HepG2 (cell line): ENCODE results near the gene PXDC1. TPM values are rescaled to one million over a fixed set of nuclear protein-coding genes. Genes with fewer than 3 reads are reported as not detected.
A peak's percentile ranks its signal among the peaks of the same experiment; 100 is the strongest.

Experiments used
- CAMTA2 ChIP-seq: sonication (generic); formaldehyde crosslinking; IDR thresholded peaks from 2 replicates; pipeline ENCODE4 v1.4.0; 2020; ENCODE audit warnings: mild to moderate bottlenecking, missing genetic modification reagents, borderline replicate concordance
- ELF1 ChIP-seq: sonication (generic); formaldehyde crosslinking; IDR thresholded peaks from 2 replicates; pipeline ENCODE4 v1.4.0; 2020; ENCODE audit warnings: missing genetic modification reagents
- ERF ChIP-seq: IDR thresholded peaks from 2 replicates; pipeline ENCODE4 v1.6.1; 2018; ENCODE audit warnings: missing biosample characterization, missing genetic modification reagents
- HNRNPL ChIP-seq: fragments of 200-400 bp; formaldehyde crosslinking; IDR thresholded peaks from 2 replicates; pipeline ENCODE4 v1.6.1; 2017; ENCODE audit warnings: mild to moderate bottlenecking, low read depth, low read length
- MEIS1 ChIP-seq: sonication (generic); formaldehyde crosslinking; IDR thresholded peaks from 2 replicates; pipeline ENCODE4 v1.9.0; 2021; ENCODE audit warnings: mild to moderate bottlenecking, missing genetic modification reagents, moderate library complexity, borderline replicate concordance
- NFE2L2 ChIP-seq: fragments of 150-350 bp; IDR thresholded peaks from 2 replicates; pipeline ENCODE4 v1.6.1; 2014; ENCODE audit warnings: low read length
- SKI ChIP-seq: fragments of 450-650 bp; IDR thresholded peaks from one replicate; pipeline ENCODE4 v1.6.1; 2018; ENCODE audit warnings: mild to moderate bottlenecking; ENCODE audit not compliant: partially characterized antibody
- SP140L ChIP-seq: sonication (generic); formaldehyde crosslinking; IDR thresholded peaks from 2 replicates; pipeline ENCODE4 v1.4.0; 2020; ENCODE audit warnings: missing genetic modification reagents, borderline replicate concordance
- SSRP1 ChIP-seq: IDR thresholded peaks from 2 replicates; pipeline ENCODE4 v1.6.1; 2016; ENCODE audit warnings: control low read depth
- ZMYM3 ChIP-seq: sonication (generic); formaldehyde crosslinking; IDR thresholded peaks from 2 replicates; pipeline ENCODE4 v1.5.1; 2020; ENCODE audit warnings: mild to moderate bottlenecking, missing genetic modification reagents
- ZNF124 ChIP-seq: sonication (generic); formaldehyde crosslinking; IDR thresholded peaks from 2 replicates; pipeline ENCODE4 v1.4.0; 2020; ENCODE audit warnings: missing genetic modification reagents
- ZNF354B ChIP-seq: sonication (generic); formaldehyde crosslinking; IDR thresholded peaks from 2 replicates; pipeline ENCODE4 v1.8.0; 2022; ENCODE audit warnings: mild to moderate bottlenecking, missing genetic modification reagents
- ZNF775 ChIP-seq: sonication (generic); formaldehyde crosslinking; IDR thresholded peaks from 2 replicates; pipeline ENCODE4 v1.4.0; 2020; ENCODE audit warnings: missing genetic modification reagents, mild to moderate bottlenecking, moderate library complexity, borderline replicate concordance
- ZSCAN30 ChIP-seq: sonication (generic); formaldehyde crosslinking; IDR thresholded peaks from 2 replicates; pipeline ENCODE4 v1.5.0; 2020; ENCODE audit warnings: mild to moderate bottlenecking, missing genetic modification reagents
- polyA plus RNA-seq, 8 experiments: library from polyadenylated mRNA; depleted of rRNA in 3 of 8; stranded (reverse) in 7 of 8; unstranded in 1 of 8; fragments of >200 nt; fragmentation: Illumina TruSeq in 4 of 8; extraction: Trizol in 4 of 8; gene quantifications; 2 replicates each; pipeline versions ENCODE4 v1.2.1 to v1.2.3, GENCODE V29; 2011 to 2016; ENCODE audit warnings: low read depth in 4 of 8, missing spikeins in 1 of 8, mixed read lengths in 1 of 8; ENCODE audit not compliant: insufficient read depth in 1 of 8
- total RNA-seq, 5 experiments: library from RNA; depleted of rRNA; stranded (reverse); fragments of >200 nt; fragmentation: Illumina TruSeq; extraction: Trizol; gene quantifications; 2 replicates each; pipeline ENCODE4 v1.2.3, GENCODE V29; 2016; ENCODE audit warnings: low read depth in 1 of 5
- TF ChIP-seq, protein P1 (sequence below): IDR thresholded peaks from 2 replicates; pipeline ENCODE4 v1.6.1; 2016; ENCODE audit warnings: low read depth, missing genetic modification reagents, missing compliant biosample characterization
- TF ChIP-seq, protein P2 (sequence below): fragments of 450-650 bp; IDR thresholded peaks from 2 replicates; pipeline ENCODE4 v1.6.1; 2017; ENCODE audit warnings: mild to moderate bottlenecking
- TF ChIP-seq, protein P3 (sequence below): fragments of 450-650 bp; IDR thresholded peaks from 2 replicates; pipeline ENCODE4 v1.6.1; 2016
- TF ChIP-seq, protein P4 (sequence below): sonication (generic); formaldehyde crosslinking; IDR thresholded peaks from 2 replicates; pipeline ENCODE4 v1.9.0; 2021; ENCODE audit warnings: missing genetic modification reagents, mild to moderate bottlenecking, borderline replicate concordance

PXDC1 gene
- total and polyA plus RNA-seq, 2 of the 13 experiments (the other 11 are each of a cell fraction or from before 2014, with no cell fraction given): 32.4 to 34.7 TPM

DNA sequence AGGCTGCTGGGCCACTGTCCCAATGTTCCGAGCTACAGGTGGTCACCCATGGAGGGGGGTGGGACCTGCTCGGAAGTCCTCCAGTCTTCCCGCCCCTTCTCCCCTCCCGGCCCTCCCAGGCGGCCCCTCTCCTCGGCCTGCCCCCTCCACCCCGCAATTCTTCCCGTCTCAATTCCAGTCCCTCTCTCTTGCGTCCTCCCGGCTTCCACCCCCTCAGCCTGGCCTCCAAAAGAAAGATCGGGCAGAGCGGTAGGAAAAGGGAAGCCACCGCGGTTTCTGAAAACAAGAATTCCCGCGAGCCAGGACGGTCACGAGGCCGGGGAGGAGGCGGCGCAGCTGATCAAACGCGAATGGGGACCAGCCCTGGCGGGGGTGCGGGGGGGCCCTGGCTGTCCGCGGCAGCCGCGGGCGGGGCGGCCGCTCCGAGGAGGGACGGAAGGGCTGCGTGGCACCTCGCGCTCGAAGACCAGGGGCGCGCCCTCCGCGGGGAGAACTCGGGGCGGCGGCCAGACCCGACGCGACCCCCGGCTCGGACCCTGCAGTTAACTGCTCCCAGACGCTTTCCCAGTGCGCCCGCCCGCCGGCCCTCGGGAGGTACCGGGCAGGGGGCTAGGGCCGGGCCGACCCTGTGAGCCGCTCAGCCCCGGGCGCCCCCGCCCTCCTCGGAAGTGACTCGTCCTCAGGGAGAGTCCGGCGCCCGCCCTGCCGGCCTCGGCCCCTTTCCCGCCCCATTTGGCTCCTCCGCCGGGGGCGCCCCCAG is 1.0 kb downstream of the PXDC1 start (continued):
- TF ChIP-seq, protein P1, sequence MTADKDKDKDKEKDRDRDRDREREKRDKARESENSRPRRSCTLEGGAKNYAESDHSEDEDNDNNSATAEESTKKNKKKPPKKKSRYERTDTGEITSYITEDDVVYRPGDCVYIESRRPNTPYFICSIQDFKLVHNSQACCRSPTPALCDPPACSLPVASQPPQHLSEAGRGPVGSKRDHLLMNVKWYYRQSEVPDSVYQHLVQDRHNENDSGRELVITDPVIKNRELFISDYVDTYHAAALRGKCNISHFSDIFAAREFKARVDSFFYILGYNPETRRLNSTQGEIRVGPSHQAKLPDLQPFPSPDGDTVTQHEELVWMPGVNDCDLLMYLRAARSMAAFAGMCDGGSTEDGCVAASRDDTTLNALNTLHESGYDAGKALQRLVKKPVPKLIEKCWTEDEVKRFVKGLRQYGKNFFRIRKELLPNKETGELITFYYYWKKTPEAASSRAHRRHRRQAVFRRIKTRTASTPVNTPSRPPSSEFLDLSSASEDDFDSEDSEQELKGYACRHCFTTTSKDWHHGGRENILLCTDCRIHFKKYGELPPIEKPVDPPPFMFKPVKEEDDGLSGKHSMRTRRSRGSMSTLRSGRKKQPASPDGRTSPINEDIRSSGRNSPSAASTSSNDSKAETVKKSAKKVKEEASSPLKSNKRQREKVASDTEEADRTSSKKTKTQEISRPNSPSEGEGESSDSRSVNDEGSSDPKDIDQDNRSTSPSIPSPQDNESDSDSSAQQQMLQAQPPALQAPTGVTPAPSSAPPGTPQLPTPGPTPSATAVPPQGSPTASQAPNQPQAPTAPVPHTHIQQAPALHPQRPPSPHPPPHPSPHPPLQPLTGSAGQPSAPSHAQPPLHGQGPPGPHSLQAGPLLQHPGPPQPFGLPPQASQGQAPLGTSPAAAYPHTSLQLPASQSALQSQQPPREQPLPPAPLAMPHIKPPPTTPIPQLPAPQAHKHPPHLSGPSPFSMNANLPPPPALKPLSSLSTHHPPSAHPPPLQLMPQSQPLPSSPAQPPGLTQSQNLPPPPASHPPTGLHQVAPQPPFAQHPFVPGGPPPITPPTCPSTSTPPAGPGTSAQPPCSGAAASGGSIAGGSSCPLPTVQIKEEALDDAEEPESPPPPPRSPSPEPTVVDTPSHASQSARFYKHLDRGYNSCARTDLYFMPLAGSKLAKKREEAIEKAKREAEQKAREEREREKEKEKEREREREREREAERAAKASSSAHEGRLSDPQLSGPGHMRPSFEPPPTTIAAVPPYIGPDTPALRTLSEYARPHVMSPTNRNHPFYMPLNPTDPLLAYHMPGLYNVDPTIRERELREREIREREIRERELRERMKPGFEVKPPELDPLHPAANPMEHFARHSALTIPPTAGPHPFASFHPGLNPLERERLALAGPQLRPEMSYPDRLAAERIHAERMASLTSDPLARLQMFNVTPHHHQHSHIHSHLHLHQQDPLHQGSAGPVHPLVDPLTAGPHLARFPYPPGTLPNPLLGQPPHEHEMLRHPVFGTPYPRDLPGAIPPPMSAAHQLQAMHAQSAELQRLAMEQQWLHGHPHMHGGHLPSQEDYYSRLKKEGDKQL: 0 out of 2 replicates have a peak, but pooled peaks have one; percentile 39
- TF ChIP-seq ELF1 (CRISPR knock-in tag) (no peak), CAMTA2 (CRISPR knock-in tag) (no peak; the same call in 1 of the 2 replicates), NFE2L2 (no peak), ZNF775 (CRISPR knock-in tag) (peak; percentile 84; the same call in 1 of the 2 replicates), SKI (no peak), SSRP1 (no peak), ZNF354B (peak; percentile 86; the same call in 1 of the 2 replicates), MEIS1 (CRISPR knock-in tag) (no peak), ZMYM3 (CRISPR knock-in tag) (no peak), ERF (CRISPR knock-in tag) (0 out of 2 replicates have a peak, but pooled peaks have one; percentile 2), ZNF124 (CRISPR knock-in tag) (no peak), HNRNPL (no peak), ZSCAN30 (CRISPR knock-in tag) (no peak), SP140L (CRISPR knock-in tag) (no peak)
- TF ChIP-seq, protein P2, sequence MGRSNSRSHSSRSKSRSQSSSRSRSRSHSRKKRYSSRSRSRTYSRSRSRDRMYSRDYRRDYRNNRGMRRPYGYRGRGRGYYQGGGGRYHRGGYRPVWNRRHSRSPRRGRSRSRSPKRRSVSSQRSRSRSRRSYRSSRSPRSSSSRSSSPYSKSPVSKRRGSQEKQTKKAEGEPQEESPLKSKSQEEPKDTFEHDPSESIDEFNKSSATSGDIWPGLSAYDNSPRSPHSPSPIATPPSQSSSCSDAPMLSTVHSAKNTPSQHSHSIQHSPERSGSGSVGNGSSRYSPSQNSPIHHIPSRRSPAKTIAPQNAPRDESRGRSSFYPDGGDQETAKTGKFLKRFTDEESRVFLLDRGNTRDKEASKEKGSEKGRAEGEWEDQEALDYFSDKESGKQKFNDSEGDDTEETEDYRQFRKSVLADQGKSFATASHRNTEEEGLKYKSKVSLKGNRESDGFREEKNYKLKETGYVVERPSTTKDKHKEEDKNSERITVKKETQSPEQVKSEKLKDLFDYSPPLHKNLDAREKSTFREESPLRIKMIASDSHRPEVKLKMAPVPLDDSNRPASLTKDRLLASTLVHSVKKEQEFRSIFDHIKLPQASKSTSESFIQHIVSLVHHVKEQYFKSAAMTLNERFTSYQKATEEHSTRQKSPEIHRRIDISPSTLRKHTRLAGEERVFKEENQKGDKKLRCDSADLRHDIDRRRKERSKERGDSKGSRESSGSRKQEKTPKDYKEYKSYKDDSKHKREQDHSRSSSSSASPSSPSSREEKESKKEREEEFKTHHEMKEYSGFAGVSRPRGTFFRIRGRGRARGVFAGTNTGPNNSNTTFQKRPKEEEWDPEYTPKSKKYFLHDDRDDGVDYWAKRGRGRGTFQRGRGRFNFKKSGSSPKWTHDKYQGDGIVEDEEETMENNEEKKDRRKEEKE: no peak
- TF ChIP-seq, protein P3, sequence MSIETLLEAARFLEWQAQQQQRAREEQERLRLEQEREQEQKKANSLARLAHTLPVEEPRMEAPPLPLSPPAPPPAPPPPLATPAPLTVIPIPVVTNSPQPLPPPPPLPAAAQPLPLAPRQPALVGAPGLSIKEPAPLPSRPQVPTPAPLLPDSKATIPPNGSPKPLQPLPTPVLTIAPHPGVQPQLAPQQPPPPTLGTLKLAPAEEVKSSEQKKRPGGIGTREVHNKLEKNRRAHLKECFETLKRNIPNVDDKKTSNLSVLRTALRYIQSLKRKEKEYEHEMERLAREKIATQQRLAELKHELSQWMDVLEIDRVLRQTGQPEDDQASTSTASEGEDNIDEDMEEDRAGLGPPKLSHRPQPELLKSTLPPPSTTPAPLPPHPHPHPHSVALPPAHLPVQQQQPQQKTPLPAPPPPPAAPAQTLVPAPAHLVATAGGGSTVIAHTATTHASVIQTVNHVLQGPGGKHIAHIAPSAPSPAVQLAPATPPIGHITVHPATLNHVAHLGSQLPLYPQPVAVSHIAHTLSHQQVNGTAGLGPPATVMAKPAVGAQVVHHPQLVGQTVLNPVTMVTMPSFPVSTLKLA: 0 out of 2 replicates have a peak, but pooled peaks have one; percentile 12
- TF ChIP-seq, protein P4, sequence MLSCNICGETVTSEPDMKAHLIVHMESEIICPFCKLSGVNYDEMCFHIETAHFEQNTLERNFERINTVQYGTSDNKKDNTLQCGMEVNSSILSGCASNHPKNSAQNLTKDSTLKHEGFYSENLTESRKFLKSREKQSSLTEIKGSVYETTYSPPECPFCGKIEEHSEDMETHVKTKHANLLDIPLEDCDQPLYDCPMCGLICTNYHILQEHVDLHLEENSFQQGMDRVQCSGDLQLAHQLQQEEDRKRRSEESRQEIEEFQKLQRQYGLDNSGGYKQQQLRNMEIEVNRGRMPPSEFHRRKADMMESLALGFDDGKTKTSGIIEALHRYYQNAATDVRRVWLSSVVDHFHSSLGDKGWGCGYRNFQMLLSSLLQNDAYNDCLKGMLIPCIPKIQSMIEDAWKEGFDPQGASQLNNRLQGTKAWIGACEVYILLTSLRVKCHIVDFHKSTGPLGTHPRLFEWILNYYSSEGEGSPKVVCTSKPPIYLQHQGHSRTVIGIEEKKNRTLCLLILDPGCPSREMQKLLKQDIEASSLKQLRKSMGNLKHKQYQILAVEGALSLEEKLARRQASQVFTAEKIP (CRISPR knock-in tag): no peak
